Loucy (cell line): Measurements from ENCODE around the gene ALK.

Source experiments
- H2AFZ ChIP-seq: fragments of 200-600 bp; sonication (generic); 2 replicates; pipeline ENCODE4 v1.6.0; 2016; ENCODE audit warnings: antibody characterized with exemption, mild to moderate bottlenecking, low read length, moderate library complexity
- H3F3A ChIP-seq: fragments of 200-600 bp; 2 replicates; pipeline ENCODE4 v1.6.0; 2016; ENCODE audit warnings: antibody characterized with exemption, low read depth, mild to moderate bottlenecking
- H3K27me3 ChIP-seq: fragments of 200-600 bp; sonication (generic); 2 replicates; pipeline ENCODE4 v1.6.1; 2014; ENCODE audit warnings: low read length, mild to moderate bottlenecking; ENCODE audit not compliant: insufficient read depth, poor library complexity, severe bottlenecking
- H3K36me3 ChIP-seq: fragments of 200-600 bp; sonication (generic); 2 replicates; pipeline ENCODE4 v1.6.1; 2016; ENCODE audit warnings: low read length; ENCODE audit not compliant: insufficient read depth
- H3K4me1 ChIP-seq: fragments of 200-600 bp; sonication (generic); 2 replicates; pipeline ENCODE4 v1.5.1; 2014; ENCODE audit warnings: low read length, mild to moderate bottlenecking; ENCODE audit not compliant: insufficient read depth, poor library complexity, severe bottlenecking
- H3K4me2 ChIP-seq: fragments of 200-600 bp; sonication (generic); 2 replicates; pipeline ENCODE4 v1.6.0; 2014; ENCODE audit warnings: antibody characterized with exemption, low read length, low read depth, mild to moderate bottlenecking; ENCODE audit not compliant: poor library complexity, severe bottlenecking
- H3K4me3 ChIP-seq: fragments of 200-600 bp; sonication (generic); 2 replicates; pipeline ENCODE4 v1.5.1; 2014; ENCODE audit warnings: low read length, mild to moderate bottlenecking, mixed read lengths; ENCODE audit not compliant: poor library complexity, severe bottlenecking
- H3K79me2 ChIP-seq: fragments of 200-600 bp; sonication (generic); 2 replicates; pipeline ENCODE4 v1.6.1; 2014; ENCODE audit warnings: low read length; ENCODE audit not compliant: insufficient read depth
- H3K9ac ChIP-seq: fragments of 200-600 bp; sonication (generic); 2 replicates; pipeline ENCODE4 v1.6.0; 2014; ENCODE audit warnings: mild to moderate bottlenecking, low read depth, low read length, moderate library complexity; ENCODE audit not compliant: poor library complexity, severe bottlenecking
- H3K9me2 ChIP-seq: fragments of 200-600 bp; sonication (generic); replicated peaks from 2 replicates; pipeline ENCODE4 v1.6.1; 2016; ENCODE audit warnings: low read depth, low read length, mixed read lengths
- H3K9me3 ChIP-seq: fragments of 200-600 bp; sonication (generic); 2 replicates; pipeline ENCODE4 v1.6.1; 2014; ENCODE audit warnings: mild to moderate bottlenecking, antibody characterized with exemption, low read length, low read depth; ENCODE audit not compliant: insufficient read depth
- H4K20me1 ChIP-seq: fragments of 200-600 bp; sonication (generic); 2 replicates; pipeline ENCODE4 v1.6.0; 2014; ENCODE audit warnings: antibody characterized with exemption, low read length, mild to moderate bottlenecking; ENCODE audit not compliant: insufficient read depth, poor library complexity, severe bottlenecking
- CTCF ChIP-seq: fragments of 200-600 bp; sonication (generic); conservative IDR thresholded peaks from 2 replicates; pipeline ENCODE4 v1.5.1; 2014; ENCODE audit warnings: mild to moderate bottlenecking, antibody characterized with exemption, low read length
- EZH2phosphoT487 ChIP-seq: fragments of 200-600 bp; IDR thresholded peaks from 2 replicates; pipeline ENCODE4 v1.6.1; 2018; ENCODE audit warnings: antibody characterized with exemption, mild to moderate bottlenecking, moderate library complexity, borderline replicate concordance

ALK gene

DNA sequence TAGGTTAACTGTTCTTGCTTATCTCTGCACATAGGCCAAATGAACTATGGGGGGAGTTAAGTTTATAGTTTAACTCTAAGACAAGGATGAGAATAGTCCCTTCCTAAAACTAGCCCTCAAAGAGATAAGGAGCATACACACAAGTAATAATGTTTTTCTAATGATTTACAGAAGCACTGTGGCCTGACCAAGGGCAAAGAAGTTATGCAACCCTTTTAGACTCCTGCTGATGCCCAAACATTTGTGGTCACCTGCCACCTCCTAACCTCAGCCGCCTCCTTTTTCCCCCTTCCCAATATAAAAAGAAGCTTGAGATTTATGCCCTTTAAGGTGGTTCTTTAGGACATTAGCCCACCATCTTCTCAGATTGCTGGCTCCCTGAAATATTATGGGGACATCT is 357.7 kb downstream of the ALK start:
- no peak for TF ChIP-seq CTCF
- TF ChIP-seq EZH2phosphoT487, result no peak
- Histone ChIP-seq H3K36me3 (no peaks in the 10 kb centered on the region), H2AFZ (no peak overlapping the region), H4K20me1 (no peaks in the 10 kb centered on the region), H3K79me2 (no peaks in the 10 kb centered on the region), H3K4me1 (no peaks in the 10 kb centered on the region), H3K4me2 (no peak overlapping the region), H3K27me3 (no peaks in the 10 kb centered on the region), H3K9ac (no peak overlapping the region), H3K9me2 (no peaks in the 10 kb centered on the region), H3F3A (no peaks in the 10 kb centered on the region), H3K4me3 (no peak overlapping the region), H3K9me3 (no peaks in the 10 kb centered on the region)

DNA sequence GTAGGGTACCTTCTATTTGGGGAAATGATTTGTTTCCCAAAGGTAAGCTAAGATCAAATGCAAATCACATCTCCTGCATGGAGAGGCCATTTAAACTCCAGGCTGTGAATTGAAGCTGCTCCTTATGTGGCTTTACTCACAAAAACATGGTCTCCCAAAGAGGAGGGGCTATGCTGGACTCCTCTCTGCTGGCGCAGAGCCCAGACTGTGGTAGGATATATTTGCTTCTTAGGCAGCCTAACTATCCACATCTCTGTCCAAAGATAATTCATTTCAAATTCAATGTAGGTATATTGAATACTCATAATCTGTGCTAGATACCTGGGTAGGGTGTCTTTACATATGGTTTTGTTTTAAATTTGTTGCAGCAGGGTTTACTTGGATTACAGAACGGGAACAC is 358.5 kb downstream of the ALK start:
- Histone ChIP-seq H3K4me2 (no peak overlapping the region), H3K9me3 (no peaks in the 10 kb centered on the region), H3K4me1 (no peaks in the 10 kb centered on the region), H3F3A (no peaks in the 10 kb centered on the region), H4K20me1 (no peaks in the 10 kb centered on the region), H3K9me2 (no peaks in the 10 kb centered on the region), H2AFZ (no peak overlapping the region), H3K4me3 (no peak overlapping the region), H3K36me3 (no peaks in the 10 kb centered on the region), H3K9ac (no peak overlapping the region), H3K79me2 (no peaks in the 10 kb centered on the region), H3K27me3 (no peaks in the 10 kb centered on the region)
- TF ChIP-seq CTCF (no peak), EZH2phosphoT487 (no peak)

GRCh38 chr2:29562319-29562718 is 359.1 kb downstream of the ALK start:
- Histone ChIP-seq H3K4me1 (no peaks in the 10 kb centered on the region), H3K27me3 (no peaks in the 10 kb centered on the region), H3K4me2 (no peak overlapping the region), H3K4me3 (no peak overlapping the region), H3K9ac (no peak overlapping the region), H3K9me2 (no peaks in the 10 kb centered on the region), H3K36me3 (no peaks in the 10 kb centered on the region), H2AFZ (no peak overlapping the region), H4K20me1 (no peaks in the 10 kb centered on the region), H3K9me3 (no peaks in the 10 kb centered on the region), H3F3A (no peaks in the 10 kb centered on the region), H3K79me2 (no peaks in the 10 kb centered on the region)
- TF ChIP-seq CTCF (no peak), EZH2phosphoT487 (no peak)
